ENCODE results near the gene SHISA4. TPM values are rescaled to one million over a fixed set of nuclear protein-coding genes. Genes with fewer than 3 reads are reported as not detected.
"Not testable (repeated sequence)": the region's sequence is repeated elsewhere in the genome, so short reads cannot be mapped to it uniquely, and the experiment has no call there.

SHISA4 gene
- total RNA-seq, 2 donors from 2014 or later, result 0.27 to 0.34 TPM

DNA sequence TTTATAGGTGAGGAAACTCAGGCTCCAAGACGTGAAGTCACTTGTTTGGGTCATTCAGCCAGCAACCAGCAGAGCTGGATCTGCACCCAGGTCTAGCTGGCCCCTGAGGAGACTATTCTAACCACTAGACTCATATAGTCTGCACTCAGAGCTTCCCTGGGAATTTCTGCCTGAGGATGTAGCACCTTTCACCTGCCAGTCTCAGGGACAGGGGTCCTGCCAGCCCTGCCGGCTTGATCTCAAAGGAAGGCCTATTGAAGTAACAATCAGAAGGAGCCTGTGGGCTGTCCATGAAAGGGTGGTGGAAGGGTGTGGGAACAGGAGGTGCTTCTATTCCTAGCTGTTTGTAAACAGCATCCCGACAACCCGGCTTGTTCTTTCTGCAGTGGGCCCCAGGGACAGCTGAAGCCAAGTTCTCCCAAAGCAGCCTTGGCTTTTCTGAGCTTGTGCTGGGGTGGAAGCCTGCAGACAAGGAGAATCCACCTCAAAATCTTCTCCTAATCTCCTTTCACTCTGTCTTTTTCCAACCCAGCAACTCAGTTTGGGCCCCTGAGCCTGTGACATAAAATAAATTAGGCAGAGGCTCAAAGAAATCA is 49.8 kb downstream of the SHISA4 start:
- no peak for DNase-seq (ENCODE audit: low spot score in 2 of 2)
- H3K9me3 Mint-ChIP-seq, result no peaks in the 10 kb centered on the region
- H3K36me3 Mint-ChIP-seq, result no peaks in the 10 kb centered on the region
- ATAC-seq, result no peak
- no peak overlapping the region for H3K27ac Mint-ChIP-seq

- no peak for DNase-seq (ENCODE audit: low spot score in 2 of 2)
- H3K27ac Mint-ChIP-seq, result peak overlapping the region in 1 of 2 donors; percentile 4
- H3K9me3 Mint-ChIP-seq, result no peaks in the 10 kb centered on the region
Observed at GRCh38 chr1:201939148-201939547, 50.5 kb downstream of the SHISA4 start.

GRCh38 chr1:201939574-201939973 is 50.9 kb downstream of the SHISA4 start:
- DNase-seq (ENCODE audit: low spot score in 2 of 2), result no peak
- H3K27ac Mint-ChIP-seq, result peak overlapping the region in 1 of 2 donors; percentile 4
- no peak for ATAC-seq
- no peaks in the 10 kb centered on the region for H3K36me3 Mint-ChIP-seq
- no peaks in the 10 kb centered on the region for H3K9me3 Mint-ChIP-seq

More at GRCh38 chr1:201939148-201939547, 50.5 kb downstream of the SHISA4 start:
- no peak for ATAC-seq
- no peaks in the 10 kb centered on the region for H3K36me3 Mint-ChIP-seq

GRCh38 chr1:201940316-201940715 is 51.6 kb downstream of the SHISA4 start:
- H3K27ac Mint-ChIP-seq, result peak overlapping the region in 1 of 2 donors; percentile 4
- ATAC-seq; DNase-seq (ENCODE audit: low spot score in 2 of 2); H3K36me3 Mint-ChIP-seq; H3K9me3 Mint-ChIP-seq: not testable (repeated sequence)

- ATAC-seq, result no peak
Observed at GRCh38 chr1:201941420-201942128, 52.9 kb downstream of the SHISA4 start.

DNA sequence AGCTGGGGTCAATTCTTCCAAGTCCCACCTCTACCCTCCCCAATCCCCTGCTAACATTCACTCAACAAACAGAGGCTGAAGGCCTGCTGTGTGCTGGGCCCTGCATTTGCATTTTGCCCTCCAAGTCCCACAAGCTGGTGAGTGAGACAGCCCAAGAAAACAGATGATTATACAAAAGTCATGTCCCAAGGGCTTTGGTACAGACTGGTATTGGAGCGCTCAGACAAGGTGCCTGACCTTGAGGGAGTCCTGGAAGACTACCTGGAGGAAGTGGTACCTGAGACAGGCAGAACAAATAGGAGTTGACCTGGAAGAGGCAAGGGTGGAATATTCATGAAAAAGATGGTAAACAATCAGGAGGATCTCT is 53.4 kb downstream of the SHISA4 start:
- DNase-seq (ENCODE audit: low spot score in 2 of 2) (no peak), ATAC-seq (no peak)
- H3K9me3 Mint-ChIP-seq, result no peaks in the 10 kb centered on the region
- peaks cover 0 to 10% of the 10 kb centered on the region in 2 donors for H3K36me3 Mint-ChIP-seq
- H3K27ac Mint-ChIP-seq, result no peak overlapping the region

More at GRCh38 chr1:201941420-201942128, 52.9 kb downstream of the SHISA4 start:
- Mint-ChIP-seq H3K36me3 (peaks cover 0 to 6% of the 10 kb centered on the region in 2 donors), H3K27ac (no peak overlapping the region), H3K9me3 (no peaks in the 10 kb centered on the region)
- no peak for DNase-seq (ENCODE audit: low spot score in 2 of 2)

Other genes starting within 250 kb of the SHISA4 start
- gene IPO9, start 59.7 kb upstream of the SHISA4 start, total RNA-seq, result 10 to 100 TPM; 80.6 to 85.7 TPM
- not detected for gene LMOD1, start 57.6 kb downstream of the SHISA4 start, total RNA-seq
- 10 to 100 TPM; 64.3 to 89.0 TPM for gene TIMM17A, start 66.6 kb downstream of the SHISA4 start, total RNA-seq
- 10 to 100 TPM; 43.8 to 56.6 TPM for gene RNPEP, start 93.8 kb downstream of the SHISA4 start, total RNA-seq
- gene ELF3, start 121.7 kb downstream of the SHISA4 start, total RNA-seq, result under 1 TPM; 0.18 to 0.37 TPM
- not detected for gene GPR37L1, start 234.0 kb downstream of the SHISA4 start, total RNA-seq